Measurements from ENCODE around the gene STIM2. TPM values are rescaled to one million over a fixed set of nuclear protein-coding genes. Genes with fewer than 3 reads are reported as not detected.
A peak's percentile ranks its signal among the peaks of the same experiment; 100 is the strongest.

The STIM2 gene
- total and polyA plus RNA-seq, 7 donors, result 2.4 to 8.4 (median 4.9) TPM

DNA sequence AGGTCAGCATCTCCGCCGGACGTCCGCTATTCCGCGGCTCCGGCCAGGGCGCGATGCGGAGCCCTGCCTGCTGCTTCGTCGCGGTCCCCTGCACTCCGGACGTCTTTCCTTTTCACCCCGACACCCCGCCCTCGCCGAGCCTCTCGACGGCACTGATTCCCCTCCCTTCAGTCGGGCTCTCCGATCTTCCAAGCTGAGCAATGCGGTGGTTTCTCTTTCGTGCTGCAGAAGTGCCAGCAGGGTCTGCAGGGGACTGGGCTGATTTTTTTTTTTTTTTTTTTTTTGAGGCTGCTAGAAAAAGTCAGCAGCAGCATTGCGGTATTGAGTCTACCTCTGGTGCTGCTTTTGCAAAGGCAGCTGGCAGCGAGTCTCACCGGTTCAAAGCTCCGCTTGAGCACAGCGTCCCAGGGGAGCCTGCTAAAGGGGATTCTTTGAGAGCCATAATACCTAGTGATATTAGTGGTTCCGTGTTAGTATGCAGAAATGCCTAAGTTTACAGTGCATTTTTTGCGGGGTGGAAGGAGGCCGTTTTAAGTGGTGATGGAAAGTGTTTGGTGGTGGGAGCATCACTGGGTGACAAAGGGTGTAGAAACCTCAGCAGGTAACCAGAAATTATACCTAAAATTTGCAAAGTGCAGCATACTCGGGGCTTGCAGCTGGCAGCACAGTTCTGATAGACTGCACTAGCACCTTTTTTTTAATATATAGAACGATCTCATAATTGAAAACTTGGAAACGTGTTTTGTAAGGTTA is 969 bp downstream of the STIM2 start:
- Histone ChIP-seq H3K4me3 (peak overlapping the region; percentile 94), H3K4me1 (peaks cover 52% of the 10 kb centered on the region), H3K9me3 (no peaks in the 10 kb centered on the region), H3K36me3 (ENCODE audit: insufficient read depth in 1 of 2, low read depth in 1 of 2) (no peaks in the 10 kb centered on the region), H3K27me3 (ENCODE audit: insufficient read depth in 3 of 3, low read length in 2 of 3) (no peaks in the 10 kb centered on the region), H3K27ac (peak overlapping the region; percentile 89)
- WGBS, 3 donors, result 0 to 1% (median 1%) methylated on average over 36 of the region's 36 CpGs
- ATAC-seq (peak in 3 of 4 donors; percentile 6 to 20 (median 10)), DNase-seq (peak; percentile 72 to 81)
- TF ChIP-seq CTCF (IDR thresholded peaks at IDR 0.05), result no peak
- intact Hi-C loops (cut with DNase I), result loop anchor here (2.0 to 10.0 kb wide), 3 partner anchors 123 to 279 kb away; partner anchors contain the start of gene TBC1D19 (in 1 of the 2)

DNA sequence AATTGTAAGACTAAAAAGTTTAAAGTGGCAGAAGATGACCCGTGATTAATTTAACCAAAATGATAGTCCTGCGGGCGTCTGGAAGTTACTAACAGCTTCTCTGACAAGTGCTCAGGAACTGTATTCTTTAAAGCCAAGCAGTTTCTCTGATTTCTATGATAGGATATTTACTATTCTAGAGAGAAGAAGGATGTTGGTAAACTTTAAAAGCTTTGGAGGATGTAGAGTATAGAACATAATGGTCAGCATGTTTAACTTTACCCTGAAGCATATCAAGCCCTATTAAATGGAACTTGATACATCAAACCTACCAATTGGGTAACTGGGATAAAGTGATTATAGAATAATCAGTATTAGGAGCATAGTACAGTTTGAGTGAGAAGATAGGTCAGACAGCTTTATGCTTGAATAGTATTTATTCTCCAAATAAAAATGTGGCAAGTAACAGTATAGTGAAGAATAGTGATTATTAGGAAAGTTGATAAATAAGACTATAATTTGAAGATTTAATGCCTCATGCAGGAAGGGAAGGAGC is 1.8 kb downstream of the STIM2 start:
- intact Hi-C loops (cut with DNase I), result loop anchor here in 1 of 2 donors (5.0 to 10.0 kb wide), 2 partner anchors 122 to 280 kb away; partner anchors contain the start of gene TBC1D19
- Histone ChIP-seq H3K4me1 (peaks cover 54% of the 10 kb centered on the region), H3K9me3 (no peaks in the 10 kb centered on the region), H3K4me3 (peak overlapping the region; percentile 94), H3K27ac (peak overlapping the region; percentile 89), H3K36me3 (ENCODE audit: insufficient read depth in 1 of 2, low read depth in 1 of 2) (no peaks in the 10 kb centered on the region), H3K27me3 (ENCODE audit: insufficient read depth in 3 of 3, low read length in 2 of 3) (no peaks in the 10 kb centered on the region)
- no peak for ATAC-seq
- TF ChIP-seq CTCF (IDR thresholded peaks at IDR 0.05), result no peak
- DNase-seq, result no peak
- WGBS, 3 donors, result 8 to 22% (median 12%) methylated on average over 3 of the region's 3 CpGs

DNA sequence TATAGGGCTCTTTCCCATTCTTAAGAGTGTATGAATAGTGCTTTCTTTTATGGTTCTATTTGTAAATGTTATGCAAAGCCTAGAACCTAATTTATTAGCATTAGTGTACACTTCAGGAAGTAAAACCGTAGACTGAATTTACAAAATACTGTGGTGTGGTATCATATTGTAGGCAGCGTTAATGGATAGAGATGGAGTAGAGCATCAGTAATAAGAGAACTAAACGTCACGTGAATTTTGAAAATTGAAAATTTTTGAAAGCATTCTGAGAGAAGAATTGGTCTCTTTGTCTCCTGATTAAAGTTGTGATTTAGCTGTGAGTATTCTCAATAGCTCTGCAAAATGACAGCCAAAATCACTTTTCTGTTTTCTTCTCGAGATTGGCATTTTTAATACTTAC is 2.9 kb downstream of the STIM2 start:
- Histone ChIP-seq H3K27ac (no peak overlapping the region), H3K36me3 (ENCODE audit: insufficient read depth in 1 of 2, low read depth in 1 of 2) (no peaks in the 10 kb centered on the region), H3K4me3 (peak overlapping the region; percentile 94), H3K9me3 (no peaks in the 10 kb centered on the region), H3K4me1 (peaks cover 55% of the 10 kb centered on the region), H3K27me3 (ENCODE audit: insufficient read depth in 3 of 3, low read length in 2 of 3) (no peaks in the 10 kb centered on the region)
- TF ChIP-seq CTCF (IDR thresholded peaks at IDR 0.05), result no peak
- no peak for ATAC-seq
- intact Hi-C loops (cut with DNase I), result loop anchor here in 1 of 2 donors (5.0 to 10.0 kb wide), 2 partner anchors 121 to 281 kb away; partner anchors contain the start of gene TBC1D19
- DNase-seq, result no peak
- 62 to 74% (median 71%) methylated on average over 5 of the region's 5 CpGs for WGBS, 3 donors

DNA sequence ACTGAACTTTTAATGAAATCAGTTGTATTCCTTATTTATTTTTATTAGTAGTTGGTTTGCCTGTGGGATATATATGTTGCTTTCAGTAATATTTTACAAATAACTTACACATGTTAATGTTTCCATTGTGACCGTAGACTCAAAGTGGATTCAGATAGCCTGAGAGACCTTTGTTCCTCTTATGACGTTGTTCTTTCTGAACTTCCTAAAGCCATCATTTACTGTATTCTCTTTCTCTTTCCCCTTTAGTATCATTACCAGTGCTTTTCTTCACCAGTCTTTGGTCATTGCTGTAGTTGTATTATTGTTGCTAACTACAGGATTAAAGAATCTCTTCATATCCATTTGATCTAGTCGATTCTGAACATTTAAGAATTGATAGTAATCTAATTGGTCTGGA is 4.3 kb downstream of the STIM2 start:
- Histone ChIP-seq H3K4me3 (no peak overlapping the region), H3K4me1 (peaks cover 41% of the 10 kb centered on the region), H3K27me3 (ENCODE audit: insufficient read depth in 3 of 3, low read length in 2 of 3) (no peaks in the 10 kb centered on the region), H3K9me3 (no peaks in the 10 kb centered on the region), H3K36me3 (ENCODE audit: insufficient read depth in 1 of 2, low read depth in 1 of 2) (no peaks in the 10 kb centered on the region), H3K27ac (no peak overlapping the region)
- WGBS, 3 donors, result 68 to 80% (median 70%) methylated on average over 3 of the region's 3 CpGs
- DNase-seq, result no peak
- TF ChIP-seq CTCF (IDR thresholded peaks at IDR 0.05), result no peak
- ATAC-seq, result no peak
- intact Hi-C loops (cut with DNase I), result loop anchor here in 1 of 2 donors (5.0 to 10.0 kb wide), 2 partner anchors 120 to 283 kb away; partner anchors contain the start of gene TBC1D19

Measured in psoas muscle (tissue), 8 donors.